Coronary artery (tissue), 2 donors: ENCODE data around the gene CALM1.

Experiments
- DNase-seq: peaks from one replicate; pipeline ENCODE4 v3.0.0-alpha.2; 2017; ENCODE audit warnings: low spot score
- H3K27ac ChIP-seq, 2 donors: fragments of 200-600 bp; sonication (generic); one replicate each; pipeline ENCODE4 v1.5.1; 2016 to 2019
- H3K4me3 ChIP-seq: fragments of 200-600 bp; sonication (generic); 2 replicates; pipeline ENCODE4 v1.5.1; 2016; ENCODE audit warnings: mild to moderate bottlenecking, moderate library complexity
- TF ChIP-seq, protein P1 (sequence below): fragments of 200-600 bp; sonication (generic); IDR thresholded peaks from one replicate; pipeline ENCODE4 v1.5.1; 2019; ENCODE audit warnings: antibody characterized with exemption

Gene CALM1

DNA sequence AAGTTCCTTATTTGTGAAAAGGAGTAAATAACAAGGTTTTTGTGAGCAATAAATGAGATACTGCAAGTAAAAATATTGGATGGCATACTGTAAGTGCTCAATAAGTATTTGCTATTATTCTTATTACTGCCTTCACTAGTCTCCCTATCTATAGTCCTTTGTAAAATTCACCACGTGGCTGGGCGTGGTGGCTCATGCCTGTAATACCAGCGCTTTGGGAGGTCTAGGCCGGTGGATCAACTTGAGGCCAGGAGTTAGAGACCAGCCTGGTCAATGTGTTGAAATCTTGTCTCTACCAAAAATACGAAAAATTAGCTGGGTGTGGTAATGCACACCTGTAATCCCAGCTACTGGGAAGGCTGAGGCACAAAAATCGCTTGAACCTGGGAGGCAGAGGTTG is 18.6 kb upstream of the CALM1 start:
- TF ChIP-seq, protein P1, sequence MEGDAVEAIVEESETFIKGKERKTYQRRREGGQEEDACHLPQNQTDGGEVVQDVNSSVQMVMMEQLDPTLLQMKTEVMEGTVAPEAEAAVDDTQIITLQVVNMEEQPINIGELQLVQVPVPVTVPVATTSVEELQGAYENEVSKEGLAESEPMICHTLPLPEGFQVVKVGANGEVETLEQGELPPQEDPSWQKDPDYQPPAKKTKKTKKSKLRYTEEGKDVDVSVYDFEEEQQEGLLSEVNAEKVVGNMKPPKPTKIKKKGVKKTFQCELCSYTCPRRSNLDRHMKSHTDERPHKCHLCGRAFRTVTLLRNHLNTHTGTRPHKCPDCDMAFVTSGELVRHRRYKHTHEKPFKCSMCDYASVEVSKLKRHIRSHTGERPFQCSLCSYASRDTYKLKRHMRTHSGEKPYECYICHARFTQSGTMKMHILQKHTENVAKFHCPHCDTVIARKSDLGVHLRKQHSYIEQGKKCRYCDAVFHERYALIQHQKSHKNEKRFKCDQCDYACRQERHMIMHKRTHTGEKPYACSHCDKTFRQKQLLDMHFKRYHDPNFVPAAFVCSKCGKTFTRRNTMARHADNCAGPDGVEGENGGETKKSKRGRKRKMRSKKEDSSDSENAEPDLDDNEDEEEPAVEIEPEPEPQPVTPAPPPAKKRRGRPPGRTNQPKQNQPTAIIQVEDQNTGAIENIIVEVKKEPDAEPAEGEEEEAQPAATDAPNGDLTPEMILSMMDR = no peak
- Histone ChIP-seq H3K27ac (no peak overlapping the region), H3K4me3 (no peak overlapping the region)
- DNase-seq = no peak

DNA sequence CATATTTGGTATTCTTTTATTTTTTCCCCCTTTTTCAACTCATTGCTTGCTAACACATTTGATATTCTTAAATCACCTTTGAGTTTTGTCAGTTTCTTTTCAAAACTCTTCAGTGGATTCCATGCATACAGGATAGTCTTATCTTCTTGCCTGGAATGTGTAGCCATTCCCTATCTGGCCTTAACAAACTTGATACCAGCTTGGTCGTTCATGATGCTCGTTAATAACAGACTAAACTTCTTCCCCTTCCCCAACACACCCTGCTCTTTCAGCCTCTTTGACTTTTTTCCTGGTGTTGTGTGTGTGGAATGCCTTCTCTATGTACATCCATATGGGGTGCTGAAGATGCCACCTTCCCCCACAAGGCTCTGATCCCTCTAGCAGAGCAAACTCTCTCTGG is 17.7 kb upstream of the CALM1 start:
- no peak for DNase-seq
- Histone ChIP-seq H3K4me3 (no peak overlapping the region), H3K27ac (no peak overlapping the region)
- TF ChIP-seq, protein P1 = no peak

DNA sequence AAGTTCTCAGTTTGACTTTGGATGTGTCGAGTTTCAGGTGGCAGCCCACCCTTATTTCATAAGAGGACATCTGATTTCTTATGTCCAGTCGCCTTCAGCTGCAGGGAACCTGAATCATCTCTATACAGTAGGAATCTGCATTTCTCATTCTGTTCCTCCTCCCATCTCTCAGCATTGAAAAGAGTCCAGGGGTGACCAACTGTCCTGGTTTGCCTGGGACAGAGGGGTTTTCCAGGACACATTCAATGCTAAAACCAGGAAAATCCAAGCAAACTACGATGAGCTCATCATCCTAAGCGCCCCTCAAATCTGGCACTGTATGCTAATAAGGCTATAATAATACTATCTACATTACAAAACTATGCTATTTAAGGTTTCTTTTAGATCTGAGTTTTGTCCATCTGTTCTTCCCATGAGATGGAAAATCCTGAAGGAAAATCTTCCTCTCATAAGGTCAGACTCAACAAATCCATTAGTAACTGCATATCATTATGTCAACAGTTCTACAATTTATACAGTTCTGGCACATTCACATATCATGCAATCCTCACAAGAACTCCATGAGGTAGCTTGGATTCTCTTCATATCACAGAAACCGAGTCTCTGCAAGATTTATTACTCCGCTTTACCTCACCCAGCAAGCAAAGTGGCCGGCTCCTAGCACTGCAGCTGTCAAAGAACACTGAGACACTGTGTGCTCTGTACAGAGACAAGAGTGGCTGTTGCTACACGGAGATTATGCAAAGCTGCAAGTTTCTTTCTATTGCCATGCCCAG is 15.6 kb upstream of the CALM1 start:
- peak; percentile 75 for DNase-seq
- H3K27ac ChIP-seq = peak overlapping the region; percentile 99
- TF ChIP-seq, protein P1 = no peak
- H3K4me3 ChIP-seq = peak overlapping the region; percentile 78

DNA sequence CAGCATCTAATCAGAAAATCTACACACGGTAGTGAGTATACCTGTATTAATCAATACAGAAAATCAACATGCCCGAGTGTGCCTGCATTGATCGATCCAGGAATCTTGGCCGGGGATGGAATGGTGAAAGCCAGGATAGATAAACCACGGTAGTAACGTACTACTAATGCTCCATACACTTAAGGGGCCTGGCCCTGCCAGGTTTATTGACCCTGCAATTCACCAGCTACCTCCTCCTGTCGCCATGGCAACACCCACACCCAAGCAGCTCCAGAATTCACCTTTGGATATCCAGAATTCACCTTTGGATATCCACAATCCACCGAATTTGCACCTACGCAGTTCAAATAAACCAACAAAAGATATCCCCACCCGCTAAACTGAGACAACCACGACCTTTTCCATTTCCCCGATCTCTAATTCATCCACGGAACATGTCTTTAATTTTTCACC is 14.8 kb upstream of the CALM1 start:
- TF ChIP-seq, protein P1 = no peak
- Histone ChIP-seq H3K4me3 (peak overlapping the region; percentile 78), H3K27ac (peak overlapping the region; percentile 99)
- no peak for DNase-seq

DNA sequence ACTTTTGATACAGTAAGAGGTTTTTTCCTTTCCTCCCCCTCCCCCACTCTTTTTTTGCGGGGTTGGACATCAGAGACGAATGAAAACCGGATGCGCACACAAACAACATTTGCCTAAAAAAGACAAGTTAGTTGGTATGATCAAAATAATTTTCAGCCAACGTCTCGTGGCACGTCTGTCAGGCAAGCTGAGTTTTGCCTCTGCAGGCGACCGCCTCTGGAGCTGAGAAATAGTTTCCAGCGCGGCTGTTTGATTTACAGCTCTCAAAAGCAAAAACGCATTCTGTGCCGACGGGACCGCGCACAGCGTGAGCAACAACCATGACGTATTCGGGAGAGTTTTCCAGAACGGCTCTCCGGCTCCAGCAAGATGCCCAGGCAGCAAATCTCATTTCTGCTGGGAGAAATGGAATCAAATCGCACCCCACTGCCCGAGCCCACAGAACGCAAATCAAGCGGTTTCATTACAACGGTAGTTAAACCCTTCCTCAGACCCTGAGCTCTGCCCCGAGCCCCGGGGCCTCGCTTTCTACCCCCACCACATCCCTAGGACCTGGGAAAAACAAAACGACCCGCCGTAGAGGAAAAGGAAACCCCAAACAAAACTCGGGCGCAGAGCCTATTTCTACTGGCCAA is 14.2 kb upstream of the CALM1 start:
- TF ChIP-seq, protein P1 = no peak

DNA sequence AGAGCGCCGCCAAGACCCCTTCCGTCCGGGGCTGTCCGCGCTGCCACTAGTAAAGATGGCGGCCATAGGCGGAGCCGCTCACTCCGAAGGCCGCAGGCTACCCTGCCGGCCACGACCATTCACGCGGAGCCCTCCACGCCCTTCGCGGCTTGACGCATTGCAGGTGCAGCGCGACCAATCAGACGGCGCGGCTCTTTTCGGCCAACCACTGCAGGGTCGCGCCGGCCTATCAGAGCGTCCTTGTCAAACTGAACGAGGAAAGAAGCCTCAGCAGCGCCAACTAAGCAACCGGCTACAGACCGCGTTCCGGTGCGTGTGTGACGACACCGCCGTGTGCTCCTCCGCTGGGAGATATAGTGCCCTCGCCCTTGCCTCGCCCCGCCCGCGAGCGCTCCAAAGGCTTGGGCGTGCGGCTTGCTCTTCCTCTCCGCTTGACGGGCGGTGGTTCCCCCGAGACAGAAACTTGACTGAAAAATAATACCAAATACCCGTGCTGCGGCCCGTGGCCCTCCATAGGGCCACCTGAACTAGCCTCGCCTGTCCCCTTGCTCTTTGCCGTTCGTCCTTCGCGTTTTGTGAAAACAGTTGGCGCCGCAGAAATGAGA is 13.6 kb upstream of the CALM1 start:
- TF ChIP-seq, protein P1 = no peak
- peak; percentile 99 for DNase-seq
- peak overlapping the region; percentile 78 for H3K4me3 ChIP-seq
- peak overlapping the region; percentile 99 for H3K27ac ChIP-seq

More for the DNA sequence above, 14.2 kb upstream of the CALM1 start:
- DNase-seq = peak; percentile 86
- peak overlapping the region; percentile 99 for H3K27ac ChIP-seq
- peak overlapping the region; percentile 78 for H3K4me3 ChIP-seq
